NCI-H82 (cell line): ENCODE measurements around the gene B4GALNT4.
"Not testable (repeated sequence)": the region's sequence is repeated elsewhere in the genome, so short reads cannot be mapped to it uniquely, and the experiment has no call there.

Experiments used
- DNase-seq: peaks from one replicate; lab custom pipeline; 2025; lab: John Stamatoyannopoulos, UW

Gene B4GALNT4

GRCh38 chr11:359181-359714, 10.1 kb upstream of the B4GALNT4 start:
- no peak for DNase-seq

- DNase-seq: peak; percentile 69
Measured at GRCh38 chr11:360326-361280, 8.7 kb upstream of the B4GALNT4 start.

GRCh38 chr11:362642-363442, 6.5 kb upstream of the B4GALNT4 start:
- no peak for DNase-seq

- not testable (repeated sequence) for DNase-seq
Measured at GRCh38 chr11:363443-363805, 5.9 kb upstream of the B4GALNT4 start.

GRCh38 chr11:363948-364761, 5.1 kb upstream of the B4GALNT4 start:
- DNase-seq: peak; percentile 71

- no peak for DNase-seq
Measured at GRCh38 chr11:364991-365725, 4.1 kb upstream of the B4GALNT4 start.

- DNase-seq: no peak
Measured at GRCh38 chr11:365831-366230, 3.5 kb upstream of the B4GALNT4 start.

GRCh38 chr11:367956-368413, 1.3 kb upstream of the B4GALNT4 start:
- DNase-seq: no peak

GRCh38 chr11:368414-369335, 624 bp upstream of the B4GALNT4 start:
- DNase-seq: peak; percentile 31

GRCh38 chr11:370070-370941, 1.0 kb downstream of the B4GALNT4 start:
- peak; percentile 39 for DNase-seq

- DNase-seq: no peak
Measured at GRCh38 chr11:371051-371450, 1.8 kb downstream of the B4GALNT4 start.

GRCh38 chr11:371716-372590, 2.7 kb downstream of the B4GALNT4 start:
- peak; percentile 65 for DNase-seq

- DNase-seq: no peak
Measured at GRCh38 chr11:372809-373715, 3.8 kb downstream of the B4GALNT4 start.

- DNase-seq: no peak
Measured at GRCh38 chr11:373716-374551, 4.6 kb downstream of the B4GALNT4 start.

- no peak for DNase-seq
Measured at GRCh38 chr11:375065-376025, 6.0 kb downstream of the B4GALNT4 start.
